ENCODE measurements around the gene PRPSAP1.
"Not testable (repeated sequence)": the region's sequence is repeated elsewhere in the genome, so short reads cannot be mapped to it uniquely, and the experiment has no call there.

The PRPSAP1 gene

GRCh38 chr17:76359375-76359774, 5.7 kb upstream of the PRPSAP1 start:
- no peak for DNase-seq (ENCODE audit: low read depth)

GRCh38 chr17:76357597-76358158, 4.0 kb upstream of the PRPSAP1 start:
- no peak for DNase-seq (ENCODE audit: low read depth)

- no peak for DNase-seq (ENCODE audit: low read depth)
Observed at GRCh38 chr17:76356803-76357456, 3.2 kb upstream of the PRPSAP1 start.

- DNase-seq (ENCODE audit: low read depth) = no peak
Observed at GRCh38 chr17:76354747-76355310, 1.1 kb upstream of the PRPSAP1 start.

- DNase-seq (ENCODE audit: low read depth) = no peak
Observed at GRCh38 chr17:76354317-76354729, 607 bp upstream of the PRPSAP1 start.

GRCh38 chr17:76353004-76353598, 615 bp downstream of the PRPSAP1 start:
- no peak for DNase-seq (ENCODE audit: low read depth)

- DNase-seq (ENCODE audit: low read depth) = no peak
Observed at GRCh38 chr17:76351526-76352071, 2.1 kb downstream of the PRPSAP1 start.

- DNase-seq (ENCODE audit: low read depth) = no peak
Observed at GRCh38 chr17:76350463-76350862, 3.3 kb downstream of the PRPSAP1 start.

- not testable (repeated sequence) for DNase-seq (ENCODE audit: low read depth)
Observed at GRCh38 chr17:76346936-76347335, 6.8 kb downstream of the PRPSAP1 start.

- no peak for DNase-seq (ENCODE audit: low read depth)
Observed at GRCh38 chr17:76345377-76345974, 8.2 kb downstream of the PRPSAP1 start.

GRCh38 chr17:76343106-76343505, 10.6 kb downstream of the PRPSAP1 start:
- no peak for DNase-seq (ENCODE audit: low read depth)

GRCh38 chr17:76341301-76341700, 12.4 kb downstream of the PRPSAP1 start:
- DNase-seq (ENCODE audit: low read depth) = no peak

- no peak for DNase-seq (ENCODE audit: low read depth)
Observed at GRCh38 chr17:76337413-76337777, 16.3 kb downstream of the PRPSAP1 start.

GRCh38 chr17:76336756-76337412, 16.8 kb downstream of the PRPSAP1 start:
- no peak for DNase-seq (ENCODE audit: low read depth)

GRCh38 chr17:76335716-76336381, 17.9 kb downstream of the PRPSAP1 start:
- no peak for DNase-seq (ENCODE audit: low read depth)

- no peak for DNase-seq (ENCODE audit: low read depth)
Observed at GRCh38 chr17:76333673-76334505, 19.8 kb downstream of the PRPSAP1 start.

- DNase-seq (ENCODE audit: low read depth) = no peak
Observed at GRCh38 chr17:76331083-76331482, 22.6 kb downstream of the PRPSAP1 start.

- no peak for DNase-seq (ENCODE audit: low read depth)
Observed at GRCh38 chr17:76329664-76330063, 24.1 kb downstream of the PRPSAP1 start.

GRCh38 chr17:76327696-76328095, 26.0 kb downstream of the PRPSAP1 start:
- no peak for DNase-seq (ENCODE audit: low read depth)

GRCh38 chr17:76326306-76326705, 27.4 kb downstream of the PRPSAP1 start:
- DNase-seq (ENCODE audit: low read depth) = no peak

GRCh38 chr17:76318586-76318985, 35.1 kb downstream of the PRPSAP1 start:
- DNase-seq (ENCODE audit: low read depth) = no peak

All from stimulated activated CD8-positive, alpha-beta memory T cell treated with anti-CD3 and anti-CD28 coated beads, Interleukin-12 subunit alpha, Interleukin-12 subunit beta, amount 100 ng/mL, for 4 hours (primary cell).